Stomach (tissue), 9 donors: ENCODE results near the gene LZIC. TPM values are rescaled to one million over a fixed set of nuclear protein-coding genes. Genes with fewer than 3 reads are reported as not detected.

Experiments
- DNase-seq, 2 donors: peaks; one replicate each; pipeline versions ENCODE4 v3.0.0 to v3.0.0-alpha.2; 2013 to 2019
- H3K27ac ChIP-seq, 5 donors: fragments of 200-600 bp in 4 of 5; sonication (generic) in 4 of 5; one replicate each; pipeline ENCODE4 v1.5.1; 2013 to 2019; ENCODE audit warnings: mild to moderate bottlenecking in 1 of 5, moderate library complexity in 1 of 5
- H3K27me3 ChIP-seq, 3 donors: fragments of 200-600 bp; sonication (generic); one replicate each; pipeline ENCODE4 v1.5.1; 2017 to 2019; ENCODE audit warnings: mixed run types in 1 of 3
- H3K36me3 ChIP-seq, 4 donors: fragments of 200-600 bp; sonication (generic); 1 replicate in 3 of 4; 2 replicates in 1 of 4; pipeline ENCODE4 v1.5.1; 2016 to 2019
- H3K4me1 ChIP-seq, 4 donors: fragments of 200-600 bp; sonication (generic); one replicate each; pipeline ENCODE4 v1.5.1; 2016 to 2019
- H3K4me3 ChIP-seq, 4 donors: fragments of 200-600 bp; sonication (generic) in 3 of 4; one replicate each; pipeline ENCODE4 v1.5.1; 2016 to 2019; ENCODE audit warnings: mild to moderate bottlenecking in 1 of 4
- H3K9me3 ChIP-seq, 4 donors: fragments of 200-600 bp; sonication (generic); one replicate each; pipeline ENCODE4 v1.5.1; 2016 to 2019
- CTCF ChIP-seq, 7 experiments: fragments of 450-650 bp in 4 of 7; fragments of 200-600 bp in 3 of 7; sonication (generic) in 3 of 7; IDR thresholded peaks; one replicate each; pipeline ENCODE4 v1.5.1; 2016 to 2019; ENCODE audit warnings: antibody characterized with exemption in 7 of 7, control low read depth in 2 of 7, mild to moderate bottlenecking in 1 of 7
- EP300 ChIP-seq: sonication (generic); formaldehyde crosslinking; IDR thresholded peaks from one replicate; pipeline ENCODE4 v1.6.1; 2017; ENCODE audit warnings: antibody characterized with exemption
- POLR2A ChIP-seq, 4 donors: fragments of 450-650 bp; IDR thresholded peaks; one replicate each; pipeline ENCODE4 v1.6.1; 2016; ENCODE audit warnings: antibody characterized with exemption in 4 of 4, control low read depth in 2 of 4, mild to moderate bottlenecking in 1 of 4, moderate library complexity in 1 of 4
- POLR2AphosphoS5 ChIP-seq, 3 donors: sonication (generic); formaldehyde crosslinking; IDR thresholded peaks; one replicate each; pipeline ENCODE4 v1.6.1; 2016; ENCODE audit warnings: antibody characterized with exemption in 3 of 3
- WGBS, 5 donors: extraction: QIAGEN DNeasy Blood & Tissue Kit in 3 of 5; methylation state at CpG; one replicate each; pipeline versions ENCODE4 v1.1.5 to v1.1.7; 2013 to 2018; 5-methylcytosine and 5-hydroxymethylcytosine counted together
- intact Hi-C: fragments of 100-400 bp; cut with DNase I; formaldehyde crosslinking; loops from one replicate; pipeline ENCODE4 v1.15.1; 2023; ENCODE audit warnings: low total_unique reads
- polyA plus RNA-seq, 3 donors: library from polyadenylated mRNA; stranded (reverse); fragments of 200-250 nt; gene quantifications; one replicate each; pipeline ENCODE4 v1.2.3, GENCODE V29; 2013
- small RNA-seq, 4 donors: library from RNA; depleted of rRNA; stranded (forward); fragments of <200 nt; gene quantifications; one replicate each; pipeline ENCODE3, GENCODE V24; 2016
- total RNA-seq, 5 donors: library from RNA; depleted of rRNA; stranded (reverse); fragments of >200 nt; gene quantifications; one replicate each; pipeline versions ENCODE4 v1.1.0 to v1.2.3, GENCODE V29; 2014 to 2016
- donor health status: healthy with polysubstance abuse.
- donor health status: Bipolar disorder and iron deficiency.
- donor health status: healthy.

The LZIC gene
- total and polyA plus RNA-seq, 8 donors: 1.8 to 32.5 (median 15.2) TPM

- H3K9me3 ChIP-seq: no peaks in the 10 kb centered on the region
- peaks cover 0 to 24% (median 15%) of the 10 kb centered on the region in 4 donors for H3K4me1 ChIP-seq
- H3K4me3 ChIP-seq: no peak overlapping the region
- intact Hi-C loops: no loop called here
- H3K27me3 ChIP-seq: no peaks in the 10 kb centered on the region
- no peak overlapping the region for H3K27ac ChIP-seq
- DNase-seq: no peak
- WGBS, 5 donors: 59 to 87% (median 63%) methylated on average over 2 of the region's 2 CpGs
- TF ChIP-seq EP300 (no peak), POLR2A (IDR thresholded peaks at IDR 0.05) (no peak), CTCF (IDR thresholded peaks at IDR 0.05) (no peak), POLR2AphosphoS5 (IDR thresholded peaks at IDR 0.05) (no peak)
- peaks cover 0 to 16% (median 13%) of the 10 kb centered on the region in 4 donors for H3K36me3 ChIP-seq
These were observed 61.3 kb downstream of the LZIC start for GRCh38 chr1:9881838-9882249.

Small RNA genes within 50 kb of the gene (small RNA-seq; reads per million reads assigned to genes)
- 0 to 0.20 (median 0) reads per million in 4 donors for gene MIR5697

Other genes with a start within 250 kb of the LZIC start
- 100 to 1,000 TPM in 1 of 5 donors, 10 to 100 TPM in 4; 15.8 to 156 (median 42.6) TPM for gene CLSTN1, start 119.4 kb downstream of the LZIC start, total RNA-seq
- gene CLSTN1, start 119.4 kb downstream of the LZIC start, polyA plus RNA-seq: 10 to 100 TPM; 10.5 to 59.3 (median 18.9) TPM
- gene CTNNBIP1, start 33.1 kb downstream of the LZIC start, total RNA-seq: 10 to 100 TPM; 12.3 to 49.8 (median 34.2) TPM
- gene CTNNBIP1, start 33.1 kb downstream of the LZIC start, polyA plus RNA-seq: 10 to 100 TPM; 17.2 to 38.5 (median 36.1) TPM
- 10 to 100 TPM in 3 of 5 donors, 1 to 10 TPM in 2; 8.5 to 18.8 (median 10.6) TPM for gene NMNAT1, start 84 bp upstream of the LZIC start, total RNA-seq
- gene NMNAT1, start 84 bp upstream of the LZIC start, polyA plus RNA-seq: 1 to 10 TPM; 3.1 to 4.7 (median 4.7) TPM
- 1 to 10 TPM in 2 of 5 donors, not detected in 3; 3.5 to 6.2 TPM for gene RBP7, start 53.8 kb upstream of the LZIC start, total RNA-seq
- 10 to 100 TPM; 16.1 to 24.8 (median 18.8) TPM for gene RBP7, start 53.8 kb upstream of the LZIC start, polyA plus RNA-seq
- gene UBE4B, start 89.6 kb upstream of the LZIC start, total RNA-seq: 10 to 100 TPM; 37.1 to 82.9 (median 42.6) TPM
- 10 to 100 TPM; 13.3 to 17.1 (median 15.6) TPM for gene UBE4B, start 89.6 kb upstream of the LZIC start, polyA plus RNA-seq